NCI-H526 (cell line): Measurements from ENCODE around the gene INTS2.
"Not testable (repeated sequence)": the region's sequence is repeated elsewhere in the genome, so short reads cannot be mapped to it uniquely, and the experiment has no call there.

Experiments
- DNase-seq, 2 experiments: peaks; one replicate each; lab custom pipeline; 2025; lab: John Stamatoyannopoulos, UW

INTS2 gene

DNA sequence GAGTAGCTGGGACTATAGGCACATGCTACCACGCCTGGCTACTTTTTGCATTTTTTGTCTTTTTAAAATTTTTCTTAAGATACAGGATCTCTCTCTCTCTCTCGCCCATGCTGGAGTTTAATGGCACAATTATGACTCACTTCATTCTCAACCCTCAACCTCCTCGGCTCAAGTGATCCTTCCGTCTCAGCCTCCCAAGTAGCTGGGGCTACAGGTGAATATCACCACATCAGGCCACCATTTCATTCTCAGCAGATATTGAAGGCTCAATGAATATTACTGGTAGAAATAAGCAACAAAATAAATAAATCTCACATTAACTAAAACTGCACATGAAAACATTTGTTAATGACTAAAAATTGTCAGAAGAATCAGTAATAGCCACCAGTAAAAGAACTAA, 106.1 kb downstream of the INTS2 start:
- no peak for DNase-seq

GRCh38 chr17:61819265-61819664, 108.5 kb downstream of the INTS2 start:
- not testable (repeated sequence) for DNase-seq

GRCh38 chr17:61818225-61818624, 109.6 kb downstream of the INTS2 start:
- no peak for DNase-seq

DNA sequence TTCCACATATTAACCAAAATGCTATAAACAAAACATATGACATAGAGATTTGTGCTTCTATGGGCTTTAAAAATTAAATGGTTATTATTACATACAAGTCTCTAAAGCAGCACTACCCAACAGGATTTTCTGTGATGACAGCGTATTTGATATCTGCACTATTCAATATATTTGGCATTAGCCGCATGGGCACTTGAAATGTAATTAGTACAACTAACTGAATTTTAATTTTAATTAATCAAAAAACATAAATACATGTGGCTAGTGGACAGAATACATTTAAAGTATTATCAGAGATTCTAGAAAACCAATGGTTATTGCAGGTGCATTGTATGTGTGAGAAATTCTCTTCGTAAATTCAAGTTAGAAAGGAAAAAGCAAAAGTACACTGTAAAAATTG, 110.3 kb downstream of the INTS2 start:
- no peak for DNase-seq

DNA sequence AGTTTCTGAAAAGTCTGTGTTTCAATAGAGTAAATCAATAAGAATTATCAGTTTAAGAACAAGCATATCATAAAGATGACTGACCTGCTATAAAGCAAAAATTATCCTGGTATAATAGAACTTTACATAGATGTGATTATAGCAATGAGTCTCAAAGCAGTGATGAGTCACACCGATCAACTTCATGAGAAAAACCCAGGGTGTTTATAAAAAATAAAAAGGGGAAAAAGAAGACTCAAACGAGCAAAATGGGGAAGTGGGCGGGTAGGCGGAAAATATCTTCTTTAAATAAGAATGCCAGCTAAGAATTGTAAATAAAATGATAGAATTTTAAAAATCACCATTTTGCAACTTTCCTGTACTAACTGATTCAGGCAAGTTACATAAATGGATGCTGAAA, 111.2 kb downstream of the INTS2 start:
- no peak for DNase-seq

DNA sequence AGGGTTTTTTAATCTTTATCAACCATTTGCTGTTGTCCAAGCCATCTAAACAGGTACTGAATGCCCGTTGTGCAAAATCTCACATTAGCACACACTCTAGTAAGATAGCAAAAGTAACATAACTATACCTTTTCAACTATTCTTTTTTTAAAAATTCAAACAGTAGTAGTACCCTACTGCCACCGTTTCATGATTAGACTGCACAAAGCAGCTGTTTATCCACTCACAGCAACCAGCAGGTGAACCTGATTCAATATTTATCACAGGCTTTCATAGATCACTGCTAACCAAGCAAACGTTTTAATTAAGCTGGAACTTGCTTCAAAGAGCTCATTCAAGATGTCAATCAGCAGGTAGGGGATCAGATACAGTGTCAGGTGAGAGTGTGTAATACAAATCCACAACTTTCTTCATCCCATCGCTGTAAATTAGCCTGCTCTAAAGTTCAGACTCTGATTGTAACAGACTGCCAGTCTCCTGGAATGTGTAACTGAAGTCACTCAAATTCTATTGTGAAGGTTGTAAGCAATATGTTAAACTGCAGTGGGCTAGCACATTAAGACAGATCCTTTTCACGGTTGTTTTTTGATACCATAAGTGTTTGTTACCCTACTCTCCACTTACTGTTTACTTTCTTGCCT, 111.8 kb downstream of the INTS2 start:
- no peak for DNase-seq
